ELR (cell line): ENCODE measurements around the gene RTP2.

ENCODE experiments used
- DNase-seq: peaks from one replicate; pipeline ENCODE4 v3.0.0-alpha.2; 2015; ENCODE audit warnings: low read depth

The RTP2 gene

DNA sequence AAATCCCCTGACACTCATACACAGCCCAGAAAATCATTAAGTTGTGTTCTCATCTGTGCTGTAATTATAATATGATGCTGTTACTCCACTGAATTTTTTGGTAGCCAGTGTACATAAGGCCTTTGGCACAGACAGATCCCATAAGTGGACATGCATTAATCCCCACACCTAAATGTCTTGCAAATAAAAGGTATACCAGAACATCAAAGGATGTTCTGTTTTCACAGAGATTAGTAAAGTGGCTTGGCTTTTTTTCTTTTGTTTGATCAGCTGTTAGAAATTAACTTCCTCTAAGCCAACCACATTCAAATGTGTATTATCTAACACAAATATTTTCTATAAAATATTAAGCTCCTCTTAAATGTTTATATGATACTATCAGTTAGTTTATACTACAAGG lies 34.8 kb downstream of the RTP2 start:
- no peak for DNase-seq

GRCh38 chr3:187665764-187666402 lies 36.5 kb downstream of the RTP2 start:
- DNase-seq = no peak

DNA sequence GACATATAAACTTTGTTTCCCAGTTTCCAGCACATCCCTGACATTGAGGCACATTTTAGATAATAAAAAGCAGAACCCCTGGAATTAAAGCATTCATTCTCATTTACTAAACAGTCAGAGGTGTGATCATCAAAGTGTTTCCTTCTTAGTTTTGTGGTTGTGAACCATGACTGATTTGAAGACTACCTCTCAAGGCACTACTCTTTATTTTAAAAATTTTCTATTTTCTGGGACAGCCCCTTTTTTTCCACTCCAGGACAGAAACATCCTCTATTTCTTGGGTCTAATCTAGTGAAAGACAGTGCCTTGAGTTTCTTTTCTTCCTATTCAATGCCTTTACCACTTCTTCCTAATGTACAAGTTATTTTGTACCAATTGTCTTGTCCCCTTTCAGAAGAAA lies 37.3 kb downstream of the RTP2 start:
- DNase-seq = no peak

DNA sequence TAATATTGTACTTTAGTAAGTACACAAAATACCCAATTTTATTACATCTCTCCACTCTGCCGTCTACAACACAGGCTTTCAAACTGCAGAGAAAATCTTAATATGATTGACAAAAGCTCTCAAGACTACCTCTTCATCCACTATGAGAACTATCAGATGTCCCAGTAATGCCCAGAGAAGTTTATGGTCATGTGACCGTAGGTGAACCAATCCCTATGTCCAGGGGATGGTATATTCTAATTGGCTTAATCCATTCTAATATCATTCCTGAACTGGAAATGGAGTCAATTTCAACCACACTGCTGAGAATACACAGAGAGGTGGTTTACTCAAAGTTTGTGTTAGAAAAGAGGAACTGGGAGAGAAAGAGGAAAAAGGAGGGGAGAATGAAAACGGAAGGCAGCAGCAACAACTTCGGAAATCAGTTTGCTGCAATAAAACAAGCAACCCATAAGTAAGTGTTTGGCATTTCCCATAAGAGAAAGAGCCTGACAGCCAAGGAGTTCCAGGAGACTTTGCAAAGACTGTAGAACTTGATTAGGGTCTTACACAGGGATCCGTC lies 39.4 kb downstream of the RTP2 start:
- no peak for DNase-seq

DNA sequence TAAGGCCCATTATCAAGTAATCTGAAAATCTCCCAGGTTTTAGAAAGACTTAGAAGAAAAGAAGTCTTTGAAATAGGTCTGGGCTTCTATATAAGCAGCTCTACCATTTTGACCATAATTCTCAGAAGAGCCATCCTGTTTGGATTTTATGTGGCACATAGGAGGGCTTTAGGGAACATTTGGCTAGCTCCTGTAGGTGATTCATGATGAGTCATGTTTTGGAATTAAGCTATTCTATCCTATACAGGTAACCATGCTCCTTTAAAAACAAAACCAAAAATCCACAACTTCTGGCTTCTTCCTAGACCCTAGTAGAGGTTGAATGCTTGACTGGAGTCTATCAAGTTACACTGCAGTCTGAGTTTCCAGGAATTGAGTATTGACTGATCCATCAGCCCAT lies 41.1 kb downstream of the RTP2 start:
- no peak for DNase-seq

GRCh38 chr3:187651282-187651681 lies 51.1 kb downstream of the RTP2 start:
- no peak for DNase-seq
